Cardiac fibroblast (primary cell): ENCODE measurements around the gene CARMIL1.

ENCODE experiments used
- DNase-seq, 2 donors: peaks; one replicate each; pipeline versions ENCODE4 v3.0.0 to v3.0.0-alpha.2; 2010; ENCODE audit warnings: low read depth in 2 of 2
- H3K4me3 ChIP-seq, 2 donors: replicated peaks in 1 of 2; 1 replicate in 1 of 2; 2 replicates in 1 of 2; pipeline ENCODE4 v1.5.1; 2011; ENCODE audit warnings: low read depth in 2 of 2, low read length in 2 of 2, mild to moderate bottlenecking in 2 of 2, moderate library complexity in 1 of 2
- CTCF ChIP-seq: IDR thresholded peaks from one replicate; pipeline ENCODE4 v1.5.1; 2011; ENCODE audit warnings: low read depth, mild to moderate bottlenecking, low read length, inconsistent platforms

The CARMIL1 gene

GRCh38 chr6:25652007-25652515, 372.9 kb downstream of the CARMIL1 start, which contains the start of gene SCGN:
TSS of gene SCGN (plus strand) at chr6:25652215. CDS start at chr6:25652404, 189 bp downstream.
- DNase-seq: peak; percentile 68 to 74
- no peak for TF ChIP-seq CTCF
- H3K4me3 ChIP-seq: peak within 1 kb of the TSS in 1 of 2 donors; percentile 11

- no peak for TF ChIP-seq CTCF
- DNase-seq: no peak
- no peak overlapping the region for H3K4me3 ChIP-seq
Measured at GRCh38 chr6:25655723-25656122, 376.5 kb downstream of the CARMIL1 start.

GRCh38 chr6:25659633-25660368, 380.6 kb downstream of the CARMIL1 start:
- TF ChIP-seq CTCF: no peak
- no peak overlapping the region for H3K4me3 ChIP-seq
- no peak for DNase-seq

- peak; percentile 30 to 77 for DNase-seq
- no peak for TF ChIP-seq CTCF
- H3K4me3 ChIP-seq: no peak overlapping the region
Measured at GRCh38 chr6:25660512-25660911, 381.3 kb downstream of the CARMIL1 start.

GRCh38 chr6:25661129-25661779, 382.1 kb downstream of the CARMIL1 start:
- no peak for DNase-seq
- TF ChIP-seq CTCF: no peak

GRCh38 chr6:25665455-25665854, 386.3 kb downstream of the CARMIL1 start:
- no peak overlapping the region for H3K4me3 ChIP-seq
- TF ChIP-seq CTCF: no peak
- DNase-seq: no peak

More at GRCh38 chr6:25661129-25661779, 382.1 kb downstream of the CARMIL1 start:
- H3K4me3 ChIP-seq: no peak overlapping the region
